MV-4-11 (cell line): Measurements from ENCODE around the gene TMEM126A.
"Not testable (repeated sequence)": the region's sequence is repeated elsewhere in the genome, so short reads cannot be mapped to it uniquely, and the experiment has no call there.

Experiments used
- DNase-seq: peaks from one replicate; lab custom pipeline; 2025; lab: John Stamatoyannopoulos, UW

The TMEM126A gene

DNA sequence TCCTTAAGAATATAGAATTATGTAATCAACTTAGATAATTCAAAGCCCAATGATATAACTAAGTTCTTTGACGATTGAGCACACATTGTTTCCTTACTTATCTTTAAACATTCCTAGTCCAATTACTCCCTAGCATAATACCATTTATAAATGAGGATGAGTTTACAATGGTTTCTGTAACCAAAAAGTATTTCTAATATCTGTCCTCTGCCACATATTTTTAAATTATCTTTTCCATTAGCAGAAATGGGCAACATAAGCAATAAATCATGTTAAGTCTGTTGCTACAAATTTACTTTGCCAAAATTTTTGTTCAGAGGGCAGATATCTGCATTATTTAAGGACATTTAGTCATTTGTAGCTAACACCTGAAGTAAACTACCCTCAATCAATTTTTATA lies 10.4 kb downstream of the TMEM126A start:
- DNase-seq: no peak

- DNase-seq: no peak
These were observed 14.4 kb downstream of the TMEM126A start for GRCh38 chr11:85661972-85662664.

- no peak for DNase-seq
These were observed 15.4 kb downstream of the TMEM126A start for GRCh38 chr11:85663080-85663752.

GRCh38 chr11:85663753-85664614 lies 16.2 kb downstream of the TMEM126A start:
- DNase-seq: peak; percentile 70

DNA sequence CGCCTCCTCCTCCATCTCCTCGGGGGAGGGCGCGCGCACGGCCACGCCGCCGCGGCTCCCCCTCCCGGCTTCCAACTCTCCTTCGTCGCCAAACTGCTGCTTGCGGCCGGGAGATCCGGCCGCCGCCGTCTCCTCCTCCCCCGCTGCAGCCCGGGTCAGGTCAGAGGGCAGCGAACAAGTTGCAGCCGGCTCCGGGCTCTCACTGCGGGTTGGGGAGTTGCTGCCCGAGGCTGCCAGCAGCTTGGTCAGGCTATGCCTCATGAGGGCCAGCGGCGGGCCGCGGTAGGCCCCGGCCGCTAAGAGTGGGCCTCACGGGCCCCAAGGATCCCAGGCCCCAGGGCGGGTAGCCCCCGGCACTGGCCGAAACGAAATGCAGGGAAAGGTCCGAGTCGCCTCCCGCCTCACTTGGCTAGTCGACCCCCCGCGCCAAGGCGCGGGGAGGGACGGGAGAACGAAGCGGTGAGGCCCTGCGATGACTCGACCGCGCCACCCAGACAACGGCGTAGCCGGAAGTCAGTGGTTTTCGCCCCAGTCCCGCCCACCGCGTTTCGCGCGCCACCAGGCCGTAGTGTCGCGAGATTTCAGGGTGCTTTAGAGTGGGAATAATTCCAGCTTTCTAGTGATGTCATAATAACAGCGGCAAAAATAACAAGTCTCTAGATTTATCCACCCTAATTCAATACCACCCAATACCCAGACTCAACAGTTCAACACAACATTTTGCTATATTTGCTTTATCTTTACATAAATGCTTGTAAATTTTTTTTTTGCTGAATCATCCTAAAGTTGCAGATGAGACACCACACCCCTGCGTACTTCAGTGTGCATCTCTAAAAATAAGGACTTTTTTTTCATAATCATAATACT lies 17.1 kb downstream of the TMEM126A start, which contains the start of gene CREBZF:
CREBZF (minus strand) TSS at position 515 of the 867 bp plus-strand sequence; CDS start at position 261, 254 bp downstream.
- DNase-seq: peak; percentile 90

DNA sequence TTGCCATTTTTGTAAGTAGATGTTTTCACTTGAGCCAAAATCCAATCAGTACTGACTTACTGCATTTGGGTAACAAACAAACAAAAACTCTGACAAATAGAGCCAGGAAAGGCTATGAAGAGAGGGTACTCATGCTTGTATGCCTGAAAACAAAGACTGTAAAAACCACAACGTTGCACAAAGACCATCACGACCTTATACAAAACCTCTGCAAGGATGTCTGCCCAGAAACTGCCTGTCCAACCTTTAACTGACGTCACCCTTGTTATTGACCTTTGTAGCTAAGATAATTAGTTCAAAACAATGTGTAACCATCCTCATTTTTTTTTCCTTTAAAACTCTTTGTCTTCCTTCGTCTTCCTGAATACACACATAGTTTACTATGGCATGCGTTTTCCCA lies 18.0 kb downstream of the TMEM126A start:
- no peak for DNase-seq

- no peak for DNase-seq
These were observed 18.9 kb downstream of the TMEM126A start for GRCh38 chr11:85666687-85667086.

- DNase-seq: no peak
These were observed 20.4 kb downstream of the TMEM126A start for GRCh38 chr11:85668157-85668556.

DNA sequence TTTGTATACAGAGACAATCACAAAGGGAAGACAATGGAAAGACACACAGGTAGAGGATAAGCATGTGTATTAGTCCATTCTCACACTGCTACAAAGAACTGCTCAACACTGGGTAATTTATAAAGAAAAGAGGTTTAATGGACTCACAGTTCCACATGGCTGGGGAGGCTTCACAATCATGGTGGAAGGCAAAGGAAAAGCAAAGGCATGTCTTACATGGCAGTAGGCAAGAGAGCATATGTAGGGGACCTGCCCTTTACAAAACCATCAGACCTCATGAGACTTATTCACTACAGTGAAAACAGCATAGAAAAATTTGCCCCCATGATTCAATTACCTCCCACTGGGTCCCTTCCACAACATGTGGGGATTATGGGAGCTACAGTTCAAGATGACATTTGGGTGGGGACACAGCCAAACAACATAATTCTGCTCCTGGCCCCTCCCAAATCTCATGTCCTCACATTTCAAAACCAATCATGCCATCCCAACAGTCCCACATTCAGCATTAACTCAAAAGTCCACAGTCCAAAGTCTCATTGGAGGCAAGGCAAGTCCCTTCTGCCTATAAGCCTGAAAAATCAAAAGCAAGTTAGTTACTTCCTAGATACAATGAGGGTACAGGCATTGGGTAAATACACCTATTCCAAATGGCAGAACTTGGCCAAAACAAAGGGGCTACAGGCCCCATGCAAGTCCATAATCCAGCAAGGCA lies 23.3 kb downstream of the TMEM126A start:
- DNase-seq: not testable (repeated sequence)

DNA sequence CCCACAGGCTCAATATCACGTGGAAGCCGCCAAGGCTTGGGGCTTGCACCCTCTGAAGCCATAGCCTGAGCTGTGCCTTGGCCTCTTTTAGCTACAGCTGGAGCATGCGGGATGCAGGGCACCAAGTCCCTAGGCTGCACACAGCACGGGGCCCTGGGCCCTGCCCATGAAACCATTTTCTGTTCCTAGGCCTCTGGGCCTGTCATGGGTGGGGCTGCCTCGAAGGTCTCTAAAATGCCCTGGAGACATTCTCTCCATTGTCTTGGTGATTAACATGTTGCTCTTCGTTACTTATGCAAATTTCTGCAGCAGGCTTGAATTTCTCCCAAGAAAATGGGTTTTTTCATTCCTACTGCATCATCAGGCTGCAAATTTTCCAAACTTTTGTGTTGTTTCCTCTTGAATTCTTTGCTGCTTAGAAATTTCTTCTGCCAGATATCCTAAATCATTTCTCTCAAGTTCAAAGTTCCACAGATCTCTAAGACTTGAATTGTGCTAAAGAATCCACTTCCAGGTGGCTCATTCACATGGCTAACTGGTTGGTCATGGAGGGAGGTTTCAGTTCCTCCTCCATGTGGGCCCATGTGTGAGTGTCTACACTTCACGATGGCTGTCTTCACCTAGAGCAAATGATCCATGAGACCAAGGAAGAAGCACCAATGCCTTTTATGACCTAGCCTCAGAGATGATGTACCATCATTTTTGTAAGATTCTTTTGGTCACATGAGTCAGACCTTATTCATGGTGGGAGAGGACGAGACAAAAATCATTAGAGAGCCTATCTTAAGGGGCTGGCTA lies 24.5 kb downstream of the TMEM126A start:
- peak; percentile 23 for DNase-seq

DNA sequence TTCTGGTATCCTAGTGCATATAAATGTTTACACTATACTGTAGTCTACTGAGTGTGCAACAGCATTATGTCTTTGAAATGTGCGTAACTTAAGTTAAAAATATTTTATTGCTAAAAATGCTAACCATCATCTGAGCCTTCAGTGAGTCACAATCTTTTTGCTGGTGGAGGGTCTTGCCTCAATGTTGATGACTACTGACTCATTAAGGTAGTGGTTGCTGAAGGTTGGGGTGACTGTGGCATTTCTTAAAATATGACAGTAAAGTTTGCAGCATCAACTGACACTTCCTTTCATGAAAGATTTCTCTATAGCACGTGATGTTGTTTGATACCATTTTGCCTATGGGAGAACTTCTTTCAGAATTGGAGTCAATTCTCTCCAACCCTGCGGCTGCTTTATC lies 25.6 kb downstream of the TMEM126A start:
- DNase-seq: no peak

- no peak for DNase-seq
These were observed 31.8 kb downstream of the TMEM126A start for GRCh38 chr11:85679576-85679975.

DNA sequence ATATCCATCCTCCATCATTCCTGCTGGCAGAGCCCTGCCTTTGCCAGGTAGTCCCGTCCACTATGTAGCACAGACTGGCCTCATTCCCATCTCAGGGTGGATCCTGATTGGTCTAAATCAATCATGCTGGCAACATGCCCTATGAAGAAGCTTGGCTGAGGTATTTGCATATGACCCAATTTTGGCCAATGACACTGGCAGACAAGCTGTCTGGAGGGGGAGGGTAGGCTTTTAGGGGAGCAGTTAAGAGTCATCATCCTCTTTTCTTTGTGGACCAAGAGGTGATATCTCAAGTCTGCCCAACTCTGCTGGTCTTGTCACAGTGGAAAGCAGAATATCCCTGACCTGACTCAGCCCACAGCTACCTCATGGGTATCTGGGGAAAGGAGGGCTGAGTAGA lies 33.1 kb downstream of the TMEM126A start:
- no peak for DNase-seq

GRCh38 chr11:85682330-85683305 lies 34.9 kb downstream of the TMEM126A start:
- peak; percentile 15 for DNase-seq

GRCh38 chr11:85685125-85685819 lies 37.5 kb downstream of the TMEM126A start:
- DNase-seq: no peak

GRCh38 chr11:85685820-85686459 lies 38.2 kb downstream of the TMEM126A start, which contains the start of gene CCDC89:
Gene CCDC89 (minus strand): TSS chr11:85686195. CDS start chr11:85686130, 65 bp downstream.
- no peak for DNase-seq

- DNase-seq: peak; percentile 28
These were observed 46.7 kb downstream of the TMEM126A start for GRCh38 chr11:85694385-85694980.
